NCI-H774 (cell line): ENCODE measurements around the gene INMT.
"Not testable (repeated sequence)": the region's sequence is repeated elsewhere in the genome, so short reads cannot be mapped to it uniquely, and the experiment has no call there.

Experiments
- DNase-seq: peaks from one replicate; lab custom pipeline; 2025; lab: John Stamatoyannopoulos, UW

INMT gene

GRCh38 chr7:30751696-30752273 lies at the start of gene INMT:
TSS of gene INMT (plus strand) at chr7:30752135. CDS start at chr7:30752151, 16 bp downstream.
- no peak for DNase-seq

- no peak for DNase-seq
These were observed 49.7 kb upstream of the INMT start for GRCh38 chr7:30702200-30702599.

- no peak for DNase-seq
These were observed 48.2 kb upstream of the INMT start for GRCh38 chr7:30703756-30704155.

- DNase-seq: no peak
These were observed 46.9 kb upstream of the INMT start for GRCh38 chr7:30705008-30705407.

GRCh38 chr7:30705596-30705995 lies 46.3 kb upstream of the INMT start:
- DNase-seq: no peak

GRCh38 chr7:30706316-30706715 lies 45.6 kb upstream of the INMT start:
- DNase-seq: no peak

- DNase-seq: no peak
These were observed 45.0 kb upstream of the INMT start for GRCh38 chr7:30706908-30707307.

- DNase-seq: no peak
These were observed 44.3 kb upstream of the INMT start for GRCh38 chr7:30707391-30708357.

GRCh38 chr7:30708412-30708811 lies 43.5 kb upstream of the INMT start:
- DNase-seq: no peak

- DNase-seq: no peak
These were observed 43.0 kb upstream of the INMT start for GRCh38 chr7:30708983-30709382.

GRCh38 chr7:30709549-30709948 lies 42.4 kb upstream of the INMT start:
- no peak for DNase-seq

- no peak for DNase-seq
These were observed 41.3 kb upstream of the INMT start for GRCh38 chr7:30710669-30711068.

GRCh38 chr7:30713392-30713791 lies 38.5 kb upstream of the INMT start:
- DNase-seq: no peak

- DNase-seq: no peak
These were observed 37.8 kb upstream of the INMT start for GRCh38 chr7:30714129-30714528.

- DNase-seq: no peak
These were observed 34.8 kb upstream of the INMT start for GRCh38 chr7:30717181-30717580.

GRCh38 chr7:30719434-30719833 lies 32.5 kb upstream of the INMT start:
- not testable (repeated sequence) for DNase-seq

- no peak for DNase-seq
These were observed 30.7 kb upstream of the INMT start for GRCh38 chr7:30721211-30721610.

GRCh38 chr7:30722187-30722586 lies 29.7 kb upstream of the INMT start:
- no peak for DNase-seq

- no peak for DNase-seq
These were observed 29.3 kb upstream of the INMT start for GRCh38 chr7:30722671-30723070.

GRCh38 chr7:30723776-30724175 lies 28.2 kb upstream of the INMT start:
- DNase-seq: no peak

GRCh38 chr7:30726296-30727006 lies 25.5 kb upstream of the INMT start:
- DNase-seq: no peak

- no peak for DNase-seq
These were observed 24.6 kb upstream of the INMT start for GRCh38 chr7:30727061-30727945.
